ENCODE results near the gene FBXO10. TPM values are rescaled to one million over a fixed set of nuclear protein-coding genes. Genes with fewer than 3 reads are reported as not detected.

The FBXO10 gene
- total and polyA plus RNA-seq, 2 experiments from 2014 or later = 3.4 to 13.4 TPM

DNA sequence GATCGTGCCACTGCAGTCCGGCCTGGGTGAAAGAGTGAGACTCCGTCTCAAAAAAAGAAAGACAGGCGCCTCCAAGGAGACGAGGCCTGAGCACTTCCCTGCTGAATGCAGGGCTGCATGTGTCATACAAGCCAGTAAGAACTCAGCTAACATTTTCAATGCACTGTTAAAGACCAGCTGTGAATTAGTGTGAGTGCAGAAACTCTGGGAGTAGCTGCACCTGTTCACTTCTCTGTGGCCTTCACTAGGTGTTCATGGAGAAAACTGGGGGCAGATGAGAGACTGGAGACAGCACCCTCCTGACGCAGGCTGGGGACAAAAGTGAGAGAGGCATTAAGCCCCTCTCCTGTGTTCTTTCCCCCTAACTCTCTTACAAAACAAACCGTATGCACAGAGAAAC lies 41.8 kb downstream of the FBXO10 start (continued):
- TF ChIP-seq, protein P1, sequence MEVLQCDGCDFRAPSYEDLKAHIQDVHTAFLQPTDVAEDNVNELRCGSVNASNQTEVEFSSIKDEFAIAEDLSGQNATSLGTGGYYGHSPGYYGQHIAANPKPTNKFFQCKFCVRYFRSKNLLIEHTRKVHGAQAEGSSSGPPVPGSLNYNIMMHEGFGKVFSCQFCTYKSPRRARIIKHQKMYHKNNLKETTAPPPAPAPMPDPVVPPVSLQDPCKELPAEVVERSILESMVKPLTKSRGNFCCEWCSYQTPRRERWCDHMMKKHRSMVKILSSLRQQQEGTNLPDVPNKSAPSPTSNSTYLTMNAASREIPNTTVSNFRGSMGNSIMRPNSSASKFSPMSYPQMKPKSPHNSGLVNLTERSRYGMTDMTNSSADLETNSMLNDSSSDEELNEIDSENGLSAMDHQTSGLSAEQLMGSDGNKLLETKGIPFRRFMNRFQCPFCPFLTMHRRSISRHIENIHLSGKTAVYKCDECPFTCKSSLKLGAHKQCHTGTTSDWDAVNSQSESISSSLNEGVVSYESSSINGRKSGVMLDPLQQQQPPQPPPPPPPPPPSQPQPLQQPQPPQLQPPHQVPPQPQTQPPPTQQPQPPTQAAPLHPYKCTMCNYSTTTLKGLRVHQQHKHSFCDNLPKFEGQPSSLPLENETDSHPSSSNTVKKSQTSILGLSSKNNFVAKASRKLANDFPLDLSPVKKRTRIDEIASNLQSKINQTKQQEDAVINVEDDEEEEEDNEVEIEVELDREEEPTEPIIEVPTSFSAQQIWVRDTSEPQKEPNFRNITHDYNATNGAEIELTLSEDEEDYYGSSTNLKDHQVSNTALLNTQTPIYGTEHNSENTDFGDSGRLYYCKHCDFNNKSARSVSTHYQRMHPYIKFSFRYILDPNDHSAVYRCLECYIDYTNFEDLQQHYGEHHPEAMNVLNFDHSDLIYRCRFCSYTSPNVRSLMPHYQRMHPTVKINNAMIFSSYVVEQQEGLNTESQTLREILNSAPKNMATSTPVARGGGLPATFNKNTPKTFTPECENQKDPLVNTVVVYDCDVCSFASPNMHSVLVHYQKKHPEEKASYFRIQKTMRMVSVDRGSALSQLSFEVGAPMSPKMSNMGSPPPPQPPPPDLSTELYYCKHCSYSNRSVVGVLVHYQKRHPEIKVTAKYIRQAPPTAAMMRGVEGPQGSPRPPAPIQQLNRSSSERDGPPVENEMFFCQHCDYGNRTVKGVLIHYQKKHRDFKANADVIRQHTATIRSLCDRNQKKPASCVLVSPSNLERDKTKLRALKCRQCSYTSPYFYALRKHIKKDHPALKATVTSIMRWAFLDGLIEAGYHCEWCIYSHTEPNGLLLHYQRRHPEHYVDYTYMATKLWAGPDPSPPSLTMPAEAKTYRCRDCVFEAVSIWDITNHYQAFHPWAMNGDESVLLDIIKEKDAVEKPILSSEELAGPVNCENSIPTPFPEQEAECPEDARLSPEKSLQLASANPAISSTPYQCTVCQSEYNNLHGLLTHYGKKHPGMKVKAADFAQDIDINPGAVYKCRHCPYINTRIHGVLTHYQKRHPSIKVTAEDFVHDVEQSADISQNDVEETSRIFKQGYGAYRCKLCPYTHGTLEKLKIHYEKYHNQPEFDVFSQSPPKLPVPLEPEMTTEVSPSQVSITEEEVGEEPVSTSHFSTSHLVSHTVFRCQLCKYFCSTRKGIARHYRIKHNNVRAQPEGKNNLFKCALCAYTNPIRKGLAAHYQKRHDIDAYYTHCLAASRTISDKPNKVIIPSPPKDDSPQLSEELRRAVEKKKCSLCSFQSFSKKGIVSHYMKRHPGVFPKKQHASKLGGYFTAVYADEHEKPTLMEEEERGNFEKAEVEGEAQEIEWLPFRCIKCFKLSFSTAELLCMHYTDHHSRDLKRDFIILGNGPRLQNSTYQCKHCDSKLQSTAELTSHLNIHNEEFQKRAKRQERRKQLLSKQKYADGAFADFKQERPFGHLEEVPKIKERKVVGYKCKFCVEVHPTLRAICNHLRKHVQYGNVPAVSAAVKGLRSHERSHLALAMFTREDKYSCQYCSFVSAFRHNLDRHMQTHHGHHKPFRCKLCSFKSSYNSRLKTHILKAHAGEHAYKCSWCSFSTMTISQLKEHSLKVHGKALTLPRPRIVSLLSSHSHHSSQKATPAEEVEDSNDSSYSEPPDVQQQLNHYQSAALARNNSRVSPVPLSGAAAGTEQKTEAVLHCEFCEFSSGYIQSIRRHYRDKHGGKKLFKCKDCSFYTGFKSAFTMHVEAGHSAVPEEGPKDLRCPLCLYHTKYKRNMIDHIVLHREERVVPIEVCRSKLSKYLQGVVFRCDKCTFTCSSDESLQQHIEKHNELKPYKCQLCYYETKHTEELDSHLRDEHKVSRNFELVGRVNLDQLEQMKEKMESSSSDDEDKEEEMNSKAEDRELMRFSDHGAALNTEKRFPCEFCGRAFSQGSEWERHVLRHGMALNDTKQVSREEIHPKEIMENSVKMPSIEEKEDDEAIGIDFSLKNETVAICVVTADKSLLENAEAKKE (CRISPR knock-in tag; IDR thresholded peaks at IDR 0.05) = no peak
- TF ChIP-seq ZNF331 (CRISPR knock-in tag; IDR thresholded peaks at IDR 0.05; ENCODE audit: low read depth) = no peak
- TF ChIP-seq CREB1 (CRISPR knock-in tag; IDR thresholded peaks at IDR 0.05; ENCODE audit: low read depth) = no peak
- TF ChIP-seq POLR2AphosphoS5 (IDR thresholded peaks at IDR 0.05; ENCODE audit: low read depth) = no peak

DNA sequence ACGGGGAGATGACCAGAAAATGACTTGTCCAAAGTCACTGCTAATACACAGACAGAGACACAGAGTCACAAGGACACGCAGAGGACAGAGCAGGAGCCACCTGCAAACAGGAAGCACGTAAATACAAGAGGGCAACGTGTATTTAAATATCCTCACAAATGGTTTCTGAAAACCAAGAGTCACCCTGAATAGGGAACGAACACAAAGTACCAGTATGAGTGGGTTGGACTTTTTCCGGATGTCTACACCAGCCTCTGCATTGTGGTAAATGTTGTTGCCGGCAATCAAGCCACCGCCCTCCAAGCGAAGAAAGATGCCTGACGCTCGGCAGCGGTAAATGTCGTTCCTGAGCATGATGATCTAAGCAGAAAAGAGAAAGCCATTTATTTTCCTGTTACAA lies 44.5 kb downstream of the FBXO10 start:
- DNase-seq (ENCODE audit: low spot score) (no peak), ATAC-seq (no peak)
- no peaks in the 10 kb centered on the region for H3K4me1 ChIP-seq (ENCODE audit: insufficient read depth)
- no peak overlapping the region for H3K4me2 ChIP-seq
- H3K36me3 ChIP-seq (ENCODE audit: insufficient read depth) = no peaks in the 10 kb centered on the region
- no peaks in the 10 kb centered on the region; the same call in 1 of the 2 replicates for H4K20me1 ChIP-seq (replicated peaks; ENCODE audit: insufficient read depth)
- Mint-ChIP-seq H3K4me3 (no peak overlapping the region), H3K27ac (no peak overlapping the region), H3K4me1 (no peaks in the 10 kb centered on the region), H3K9me3 (no peaks in the 10 kb centered on the region), H3K27me3 (ENCODE audit: insufficient read depth, low read depth, poor library complexity) (no peaks in the 10 kb centered on the region), H3K36me3 (ENCODE audit: low read depth) (peaks cover 8% of the 10 kb centered on the region; the same call in 2 of the 3 replicates)
- no peaks in the 10 kb centered on the region for H3K27me3 ChIP-seq (ENCODE audit: insufficient read depth)
- H2AFZ ChIP-seq = no peak overlapping the region
- no peak overlapping the region for H3K4me3 ChIP-seq
- no peaks in the 10 kb centered on the region for H3K9me2 ChIP-seq (ENCODE audit: insufficient read depth)
- 0 out of 2 replicates have a peak overlapping the region, but pooled peaks have one; percentile 26 for H3K27ac ChIP-seq (ENCODE audit: low read depth)
- no peaks in the 10 kb centered on the region for H3K79me2 ChIP-seq (replicated peaks; ENCODE audit: insufficient read depth)
- H3F3A ChIP-seq (replicated peaks; ENCODE audit: low read depth) = no peaks in the 10 kb centered on the region
- no peak for TF ChIP-seq STAT1 (IDR thresholded peaks at IDR 0.05; ENCODE audit: unreplicated experiment)
- TF ChIP-seq, protein P1 (CRISPR knock-in tag; IDR thresholded peaks at IDR 0.05) = no peak
- TF ChIP-seq POLR2AphosphoS5 (IDR thresholded peaks at IDR 0.05; ENCODE audit: low read depth) = no peak
- no peak for TF ChIP-seq EZH2phosphoT487 (IDR thresholded peaks at IDR 0.05; ENCODE audit: unreplicated experiment)
- no peak for TF ChIP-seq ZNF331 (CRISPR knock-in tag; IDR thresholded peaks at IDR 0.05; ENCODE audit: low read depth)
- TF ChIP-seq, protein P2, sequence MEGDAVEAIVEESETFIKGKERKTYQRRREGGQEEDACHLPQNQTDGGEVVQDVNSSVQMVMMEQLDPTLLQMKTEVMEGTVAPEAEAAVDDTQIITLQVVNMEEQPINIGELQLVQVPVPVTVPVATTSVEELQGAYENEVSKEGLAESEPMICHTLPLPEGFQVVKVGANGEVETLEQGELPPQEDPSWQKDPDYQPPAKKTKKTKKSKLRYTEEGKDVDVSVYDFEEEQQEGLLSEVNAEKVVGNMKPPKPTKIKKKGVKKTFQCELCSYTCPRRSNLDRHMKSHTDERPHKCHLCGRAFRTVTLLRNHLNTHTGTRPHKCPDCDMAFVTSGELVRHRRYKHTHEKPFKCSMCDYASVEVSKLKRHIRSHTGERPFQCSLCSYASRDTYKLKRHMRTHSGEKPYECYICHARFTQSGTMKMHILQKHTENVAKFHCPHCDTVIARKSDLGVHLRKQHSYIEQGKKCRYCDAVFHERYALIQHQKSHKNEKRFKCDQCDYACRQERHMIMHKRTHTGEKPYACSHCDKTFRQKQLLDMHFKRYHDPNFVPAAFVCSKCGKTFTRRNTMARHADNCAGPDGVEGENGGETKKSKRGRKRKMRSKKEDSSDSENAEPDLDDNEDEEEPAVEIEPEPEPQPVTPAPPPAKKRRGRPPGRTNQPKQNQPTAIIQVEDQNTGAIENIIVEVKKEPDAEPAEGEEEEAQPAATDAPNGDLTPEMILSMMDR (conservative IDR thresholded peaks at IDR 0.05; ENCODE audit: low read depth in 2 of 2) = no peak
- no peak for TF ChIP-seq ZNF114 (CRISPR knock-in tag; IDR thresholded peaks at IDR 0.05)

All from GM23338 (cell line).